AG10803 (cell line): ENCODE results near the gene GLMP.

Source experiments
- DNase-seq: peaks from one replicate; pipeline ENCODE4 v3.0.0; 2010; ENCODE audit warnings: low read depth
- H3K4me3 ChIP-seq: 2 replicates; pipeline ENCODE4 v1.5.1; 2011; ENCODE audit warnings: mild to moderate bottlenecking, low read length, control low read depth
- TF ChIP-seq, protein P1 (sequence below): conservative IDR thresholded peaks from 2 replicates; pipeline ENCODE4 v1.5.1; 2011; ENCODE audit warnings: mild to moderate bottlenecking, low read length, control low read depth, inconsistent platforms

The GLMP gene

DNA sequence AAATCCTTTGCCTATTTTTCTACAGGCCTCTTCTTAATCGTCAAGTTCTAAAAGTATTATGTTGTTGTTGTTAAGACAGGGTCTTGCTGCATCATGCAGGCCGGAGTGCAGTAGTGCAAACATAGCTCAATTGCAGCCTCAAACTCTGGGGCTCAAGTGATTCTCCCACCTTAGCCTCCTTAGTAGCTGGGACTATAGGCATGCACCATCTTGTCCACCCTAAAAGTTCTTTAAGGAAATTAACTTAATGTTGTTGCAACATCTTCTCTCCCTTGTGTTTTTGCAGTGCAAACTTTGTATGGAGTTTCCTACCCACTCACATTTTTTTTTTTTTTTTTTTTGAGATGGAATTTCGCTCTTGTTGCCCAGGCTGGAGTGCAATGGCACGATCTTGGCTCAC, 7.8 kb upstream of the GLMP start:
- no peak overlapping the region for H3K4me3 ChIP-seq
- TF ChIP-seq, protein P1, sequence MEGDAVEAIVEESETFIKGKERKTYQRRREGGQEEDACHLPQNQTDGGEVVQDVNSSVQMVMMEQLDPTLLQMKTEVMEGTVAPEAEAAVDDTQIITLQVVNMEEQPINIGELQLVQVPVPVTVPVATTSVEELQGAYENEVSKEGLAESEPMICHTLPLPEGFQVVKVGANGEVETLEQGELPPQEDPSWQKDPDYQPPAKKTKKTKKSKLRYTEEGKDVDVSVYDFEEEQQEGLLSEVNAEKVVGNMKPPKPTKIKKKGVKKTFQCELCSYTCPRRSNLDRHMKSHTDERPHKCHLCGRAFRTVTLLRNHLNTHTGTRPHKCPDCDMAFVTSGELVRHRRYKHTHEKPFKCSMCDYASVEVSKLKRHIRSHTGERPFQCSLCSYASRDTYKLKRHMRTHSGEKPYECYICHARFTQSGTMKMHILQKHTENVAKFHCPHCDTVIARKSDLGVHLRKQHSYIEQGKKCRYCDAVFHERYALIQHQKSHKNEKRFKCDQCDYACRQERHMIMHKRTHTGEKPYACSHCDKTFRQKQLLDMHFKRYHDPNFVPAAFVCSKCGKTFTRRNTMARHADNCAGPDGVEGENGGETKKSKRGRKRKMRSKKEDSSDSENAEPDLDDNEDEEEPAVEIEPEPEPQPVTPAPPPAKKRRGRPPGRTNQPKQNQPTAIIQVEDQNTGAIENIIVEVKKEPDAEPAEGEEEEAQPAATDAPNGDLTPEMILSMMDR, result no peak
- DNase-seq, result no peak

DNA sequence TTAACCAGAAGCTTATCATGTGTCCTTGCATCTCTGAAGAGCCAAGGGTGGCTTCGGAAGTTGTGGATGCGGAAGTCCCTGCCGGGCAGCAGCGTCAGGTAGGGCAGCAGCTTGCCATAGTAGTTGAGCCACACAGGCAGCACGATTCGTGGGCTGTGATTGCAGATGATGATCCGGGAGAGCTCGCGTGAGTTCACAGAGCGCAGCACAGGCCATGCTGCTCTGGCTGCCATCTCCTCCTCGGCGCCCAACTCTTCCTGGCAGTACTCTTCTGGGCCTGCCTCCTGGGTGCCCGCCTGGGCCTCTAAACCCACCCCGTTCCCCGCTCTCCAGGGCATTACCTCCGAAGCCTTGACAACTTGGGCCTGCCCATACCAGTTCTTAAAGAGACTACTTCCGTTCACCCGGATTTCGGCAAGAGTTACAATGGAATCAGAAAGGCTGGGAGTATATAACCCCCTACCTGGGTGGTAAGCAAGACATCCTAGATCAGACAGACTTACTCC, 3.4 kb upstream of the GLMP start, which contains the start of gene VHLL:
TSS of gene VHLL (minus strand) at position 456 of the 506 bp plus-strand sequence. CDS start at position 338, 118 bp downstream.
- H3K4me3 ChIP-seq, result no peak within 1 kb of the TSS
- DNase-seq, result no peak
- TF ChIP-seq, protein P1, result no peak

DNA sequence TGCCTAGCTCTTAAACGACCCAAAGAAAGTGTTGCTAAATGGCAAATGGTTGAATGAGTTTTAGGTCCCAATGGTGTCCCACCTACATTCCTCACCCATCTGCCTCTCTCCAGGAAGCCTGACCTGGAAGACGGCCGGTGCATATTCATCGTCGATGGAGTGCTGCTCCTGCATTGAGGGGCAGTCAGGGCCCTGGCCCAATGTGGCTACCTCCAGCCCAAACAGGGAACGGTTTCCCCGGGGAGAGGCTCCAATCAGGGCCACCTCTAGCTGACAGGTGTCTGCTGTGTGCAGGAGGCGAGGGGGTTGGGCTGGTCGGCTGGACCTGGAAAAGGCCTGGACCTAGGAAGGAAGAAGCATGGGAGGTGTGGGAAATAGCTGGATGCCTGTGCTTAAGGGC, 1.6 kb downstream of the GLMP start:
- DNase-seq, result no peak
- TF ChIP-seq, protein P1, result no peak
- H3K4me3 ChIP-seq, result no peak overlapping the region

DNA sequence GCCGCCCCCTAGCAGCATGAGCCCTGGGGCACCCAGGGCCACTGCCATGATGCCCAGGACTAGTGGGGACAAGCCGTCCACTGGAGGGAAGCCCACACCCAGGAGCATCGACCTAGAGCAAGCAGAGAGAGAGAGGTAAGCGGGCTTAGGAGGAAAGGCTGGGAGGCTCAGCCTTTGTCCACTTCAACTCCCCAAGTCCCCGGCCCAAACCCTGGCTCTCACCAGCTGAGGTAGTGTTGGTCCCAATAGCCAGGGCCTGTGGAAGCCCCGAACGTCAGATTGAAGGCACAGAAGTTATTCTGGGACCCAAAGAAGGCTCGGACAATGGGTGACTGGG, 2.4 kb downstream of the GLMP start:
- TF ChIP-seq, protein P1, result no peak
- no peak for DNase-seq
- H3K4me3 ChIP-seq, result no peak overlapping the region

DNA sequence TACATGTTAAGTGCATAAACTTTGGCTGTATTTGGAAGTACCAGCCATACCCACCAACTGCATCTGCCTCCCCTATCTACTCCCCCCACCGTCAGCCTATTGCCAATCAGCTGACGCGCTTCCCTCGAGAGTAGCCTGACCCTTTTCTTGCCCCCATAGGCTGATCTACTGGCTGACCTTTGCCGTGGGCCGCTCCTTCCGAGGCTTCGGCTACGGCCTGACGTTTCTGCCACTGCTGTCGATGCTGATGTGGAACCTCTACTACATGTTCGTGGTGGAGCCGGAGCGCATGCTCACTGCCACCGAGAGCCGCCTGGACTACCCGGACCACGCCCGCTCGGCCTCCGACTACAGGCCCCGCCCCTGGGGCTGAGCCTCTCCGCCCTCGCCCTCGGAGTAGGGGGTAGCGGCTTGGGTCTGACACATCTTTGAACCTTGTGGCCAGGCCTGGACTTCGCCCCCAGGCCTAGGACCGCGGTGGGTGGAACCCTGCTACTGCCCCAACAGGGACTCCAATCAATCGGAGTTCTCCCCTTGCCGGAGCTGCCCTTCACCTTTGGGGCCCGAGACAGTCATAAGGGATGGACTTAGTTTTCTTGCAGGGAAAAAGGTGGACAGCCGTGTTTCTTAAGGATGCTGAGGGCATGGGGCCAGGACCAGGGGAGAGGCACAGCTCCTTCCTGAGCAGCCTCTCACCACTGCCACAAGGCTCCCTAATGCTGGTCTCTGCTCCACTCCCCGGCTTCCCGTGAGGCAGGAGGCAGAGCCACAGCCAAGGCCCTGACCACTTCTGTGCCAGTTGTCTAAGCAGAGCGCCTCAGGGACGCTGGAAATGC, 4.0 kb downstream of the GLMP start:
- TF ChIP-seq, protein P1, result no peak
- peak; percentile 77 for DNase-seq
- H3K4me3 ChIP-seq, result peak overlapping the region; percentile 72

DNA sequence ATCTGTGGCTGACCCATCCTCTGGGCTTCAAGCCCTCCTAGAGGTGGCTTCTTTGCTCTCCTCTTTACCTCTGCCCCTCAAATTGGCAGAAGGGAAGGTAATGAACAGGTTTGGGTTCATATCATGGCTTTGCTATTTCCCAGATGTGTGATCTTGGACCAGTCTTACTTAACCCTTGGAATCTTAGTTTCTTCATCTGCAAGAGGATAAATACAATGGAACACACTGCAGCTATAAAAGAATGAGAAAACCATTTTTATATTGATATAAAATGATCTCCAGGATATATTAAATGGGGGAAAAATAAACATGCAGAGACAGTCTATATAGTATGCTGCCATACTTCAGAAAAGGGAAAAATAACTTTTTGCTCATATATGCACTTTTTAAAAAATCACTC, 5.6 kb downstream of the GLMP start:
- DNase-seq, result no peak
- TF ChIP-seq, protein P1, result no peak

DNA sequence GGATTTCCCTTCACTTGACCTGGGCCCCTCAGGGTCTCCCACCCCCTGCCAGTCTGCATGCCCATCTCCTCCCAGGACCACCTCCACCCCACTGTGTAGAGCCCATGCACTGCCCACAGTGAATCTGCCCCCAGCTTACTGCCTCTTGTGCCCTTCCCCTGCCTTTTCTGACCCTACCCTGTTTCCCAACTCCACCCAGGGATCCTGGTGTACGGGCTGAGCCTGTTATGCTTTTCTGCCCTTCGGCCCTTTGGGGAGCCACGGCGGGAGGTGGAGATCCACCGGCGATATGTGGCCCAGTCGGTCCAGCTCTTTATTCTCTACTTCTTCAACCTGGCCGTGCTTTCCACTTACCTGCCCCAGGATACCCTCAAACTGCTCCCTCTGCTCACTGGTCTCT, 9.4 kb downstream of the GLMP start:
- TF ChIP-seq, protein P1, result no peak
- H3K4me3 ChIP-seq, result no peak overlapping the region
- DNase-seq, result no peak

More for the DNA sequence above, 5.6 kb downstream of the GLMP start:
- H3K4me3 ChIP-seq, result no peak overlapping the region
